Suprapubic skin (tissue), 4 donors: Measurements from ENCODE around the gene CXCL5.

ENCODE experiments used
- POLR2A ChIP-seq, 2 donors: fragments of 450-650 bp; IDR thresholded peaks; one replicate each; pipeline ENCODE4 v1.6.1; 2017; ENCODE audit warnings: antibody characterized with exemption in 2 of 2, mild to moderate bottlenecking in 2 of 2, moderate library complexity in 2 of 2
- POLR2AphosphoS5 ChIP-seq, 3 donors: sonication (generic); formaldehyde crosslinking; IDR thresholded peaks; one replicate each; pipeline ENCODE4 v1.6.1; 2017; ENCODE audit warnings: antibody characterized with exemption in 3 of 3
- TF ChIP-seq, protein P1 (sequence below), 2 donors: fragments of 200-600 bp in 1 of 2; fragments of 450-650 bp in 1 of 2; sonication (generic) in 1 of 2; IDR thresholded peaks; one replicate each; pipeline ENCODE4 v1.5.1; 2016 to 2019; ENCODE audit warnings: antibody characterized with exemption in 2 of 2, mild to moderate bottlenecking in 1 of 2, moderate library complexity in 1 of 2

DNA sequence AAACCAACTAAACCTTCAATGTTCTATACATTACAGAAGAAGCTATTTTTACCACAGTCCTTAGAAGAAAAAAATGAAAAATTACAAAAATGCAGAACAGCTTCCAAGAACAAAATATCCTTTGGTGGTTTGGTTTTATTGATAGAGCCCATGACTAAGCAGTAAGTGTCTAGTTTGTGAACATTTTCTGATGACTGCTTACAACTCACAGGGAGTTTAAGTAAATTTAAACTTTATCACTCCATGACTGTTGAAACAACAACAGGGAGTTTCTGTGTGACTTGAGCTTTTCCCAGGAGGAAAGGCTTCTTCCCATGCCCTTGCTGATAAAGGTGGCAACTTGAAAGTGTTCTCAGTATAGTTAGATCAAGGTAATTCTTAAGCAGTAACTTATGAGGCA lies 19.6 kb downstream of the CXCL5 start:
- TF ChIP-seq, protein P1, sequence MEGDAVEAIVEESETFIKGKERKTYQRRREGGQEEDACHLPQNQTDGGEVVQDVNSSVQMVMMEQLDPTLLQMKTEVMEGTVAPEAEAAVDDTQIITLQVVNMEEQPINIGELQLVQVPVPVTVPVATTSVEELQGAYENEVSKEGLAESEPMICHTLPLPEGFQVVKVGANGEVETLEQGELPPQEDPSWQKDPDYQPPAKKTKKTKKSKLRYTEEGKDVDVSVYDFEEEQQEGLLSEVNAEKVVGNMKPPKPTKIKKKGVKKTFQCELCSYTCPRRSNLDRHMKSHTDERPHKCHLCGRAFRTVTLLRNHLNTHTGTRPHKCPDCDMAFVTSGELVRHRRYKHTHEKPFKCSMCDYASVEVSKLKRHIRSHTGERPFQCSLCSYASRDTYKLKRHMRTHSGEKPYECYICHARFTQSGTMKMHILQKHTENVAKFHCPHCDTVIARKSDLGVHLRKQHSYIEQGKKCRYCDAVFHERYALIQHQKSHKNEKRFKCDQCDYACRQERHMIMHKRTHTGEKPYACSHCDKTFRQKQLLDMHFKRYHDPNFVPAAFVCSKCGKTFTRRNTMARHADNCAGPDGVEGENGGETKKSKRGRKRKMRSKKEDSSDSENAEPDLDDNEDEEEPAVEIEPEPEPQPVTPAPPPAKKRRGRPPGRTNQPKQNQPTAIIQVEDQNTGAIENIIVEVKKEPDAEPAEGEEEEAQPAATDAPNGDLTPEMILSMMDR (IDR thresholded peaks at IDR 0.05) = no peak
- TF ChIP-seq POLR2A (IDR thresholded peaks at IDR 0.05) = no peak
- no peak for TF ChIP-seq POLR2AphosphoS5 (IDR thresholded peaks at IDR 0.05)
